ENCODE results near the gene NFIX.

- no peak for TF ChIP-seq CTCF (IDR thresholded peaks at IDR 0.05; ENCODE audit: borderline replicate concordance, extremely low read depth, low read length, poor library complexity, severe bottlenecking)
- TF ChIP-seq EZH2 (IDR thresholded peaks at IDR 0.05; ENCODE audit: borderline replicate concordance, low read depth, low read length, severe bottlenecking) = no peak
These were observed 21.5 kb downstream of the NFIX start for GRCh38 chr19:13016628-13017305.
